Keratinocyte (primary cell): Measurements from ENCODE around the gene GATD1.

ENCODE experiments used
- CTCF ChIP-seq, 3 experiments: IDR thresholded peaks in 1 of 3; conservative IDR thresholded peaks in 1 of 3; optimal IDR thresholded peaks in 1 of 3; 2 replicates in 2 of 3; 3 replicates in 1 of 3; pipeline versions ENCODE3 to v1.5.1; 2011; ENCODE audit warnings: low read length in 3 of 3, mild to moderate bottlenecking in 3 of 3, moderate library complexity in 2 of 3, control low read depth in 1 of 3, inconsistent platforms in 1 of 3; ENCODE audit not compliant: insufficient read depth in 2 of 3; ENCODE audit errors: extremely low read depth in 1 of 3
- EZH2 ChIP-seq: IDR thresholded peaks from one replicate; pipeline ENCODE4 v1.6.1; 2012; ENCODE audit warnings: inconsistent platforms, mild to moderate bottlenecking, low read length, moderate library complexity

GRCh38 chr11:777288-778255 lies at the start of gene GATD1:
- TF ChIP-seq CTCF (optimal IDR thresholded peaks at IDR 0.05 in 1 of 3, IDR thresholded peaks at IDR 0.05 in 1 of 3, conservative IDR thresholded peaks at IDR 0.05 in 1 of 3; ENCODE audit: extremely low read depth in 1 of 3, insufficient read depth in 2 of 3, low read length in 3 of 3) (no peak), EZH2 (no peak)
